Stimulated activated CD4-positive, alpha-beta T cell treated with anti-CD3 and anti-CD28 coated beads, Interleukin-12 subunit alpha, Interleukin-12 subunit beta, amount 100 ng/mL, for 48 hours (primary cell): ENCODE results near the gene PANX2.

Experiments used
- DNase-seq, 3 donors: peaks; one replicate each; pipeline ENCODE4 v3.0.0-alpha.2; 2020; ENCODE audit warnings: low read depth in 2 of 3, low spot score in 1 of 3

Gene PANX2

GRCh38 chr22:50169774-50170341, 673 bp upstream of the PANX2 start:
- DNase-seq, result peak in 2 of 3 donors; percentile 42 to 50

GRCh38 chr22:50171319-50171964, 911 bp downstream of the PANX2 start:
- no peak for DNase-seq

- no peak for DNase-seq
These were observed 1.5 kb downstream of the PANX2 start for GRCh38 chr22:50171965-50172421.

- DNase-seq, result no peak
These were observed 2.9 kb downstream of the PANX2 start for GRCh38 chr22:50173311-50173982.

- no peak for DNase-seq
These were observed 3.4 kb downstream of the PANX2 start for GRCh38 chr22:50173983-50174355.

GRCh38 chr22:50174382-50175190, 4.1 kb downstream of the PANX2 start:
- DNase-seq, result no peak

GRCh38 chr22:50175191-50175461, 4.6 kb downstream of the PANX2 start:
- DNase-seq, result no peak

- DNase-seq, result no peak
These were observed 5.7 kb downstream of the PANX2 start for GRCh38 chr22:50175921-50176849.

GRCh38 chr22:50176850-50177536, 6.5 kb downstream of the PANX2 start:
- DNase-seq, result no peak

GRCh38 chr22:50177537-50178470, 7.3 kb downstream of the PANX2 start:
- DNase-seq, result no peak

GRCh38 chr22:50178471-50178864, 7.9 kb downstream of the PANX2 start:
- no peak for DNase-seq

- no peak for DNase-seq
These were observed 8.6 kb downstream of the PANX2 start for GRCh38 chr22:50178871-50179869.

- DNase-seq, result no peak
These were observed 9.6 kb downstream of the PANX2 start for GRCh38 chr22:50179937-50180726.

GRCh38 chr22:50180727-50181521, 10.4 kb downstream of the PANX2 start:
- no peak for DNase-seq

GRCh38 chr22:50182176-50183081, 11.9 kb downstream of the PANX2 start:
- no peak for DNase-seq
